GM12878 (cell line): ENCODE data around the gene ATP7B. TPM values are rescaled to one million over a fixed set of nuclear protein-coding genes. Genes with fewer than 3 reads are reported as not detected.
A peak's percentile ranks its signal among the peaks of the same experiment; 100 is the strongest.

ENCODE experiments used
- ATAC-seq: fragments of 200-7000 bp; cut with Tn5 transposase; 3 replicates; pipeline ENCODE4 v1.9.1; 2020; ENCODE audit warnings: mild to moderate bottlenecking, moderate library complexity
- BruUV-seq: library from RNA; stranded (reverse); fragments of 400-500 nt; replicated peaks from 2 replicates; lab custom pipeline; 2021; lab: Mats Ljungman, UMichigan
- CTCF ChIA-PET: fragments of 300-600 bp; sonication (Branson Sonifier 250); formaldehyde crosslinking; extraction: SDS; loops from one replicate; lab custom pipeline; 2021; ENCODE audit warnings: inconsistent platforms; lab: Yijun Ruan, JAX
- POLR2A ChIA-PET: fragments of 350-600 bp; formaldehyde crosslinking; extraction: SDS; loops from one replicate; lab custom pipeline; 2021; ENCODE audit warnings: inconsistent platforms; lab: Charles Lee
- RAD21 ChIA-PET: fragments of 300-600 bp; sonication (Branson Sonifier 250); formaldehyde crosslinking; loops from one replicate; lab custom pipeline; 2023; ENCODE audit warnings: antibody characterized with exemption; ENCODE audit not compliant: unreplicated experiment; lab: Charles Lee
- SMC1A ChIA-PET: fragments of 300-600 bp; sonication (Branson Sonifier 250); formaldehyde crosslinking; loops from one replicate; lab custom pipeline; 2023; ENCODE audit not compliant: unreplicated experiment, uncharacterized antibody; lab: Charles Lee
- DNase-seq: peaks from one replicate; pipeline ENCODE4 v3.0.0-alpha.2; 2011; ENCODE audit warnings: low read depth, low spot score
- FAIRE-seq: peaks from 3 replicates; lab custom pipeline; 2011; peaks lifted over from hg19 to GRCh38; lab: Jason Lieb, UNC
- H2AFZ ChIP-seq: 2 replicates; pipeline ENCODE4 v1.6.0; 2011; ENCODE audit warnings: low read depth, low read length, control low read depth; ENCODE audit not compliant: control insufficient read depth
- H3K27ac ChIP-seq: 2 replicates; pipeline ENCODE4 v1.5.1; 2011; ENCODE audit warnings: control low read depth; ENCODE audit not compliant: control insufficient read depth, insufficient read depth
- H3K27me3 ChIP-seq, 2 experiments: replicated peaks in 1 of 2; 2 replicates each; pipeline versions ENCODE4 v1.6.0 to v1.6.1; 2011; ENCODE audit warnings: low read length in 1 of 2; ENCODE audit not compliant: control insufficient read depth in 2 of 2, insufficient read depth in 2 of 2
- H3K36me3 ChIP-seq, 2 experiments: 2 replicates each; pipeline ENCODE4 v1.5.1; 2011; ENCODE audit warnings: low read length in 1 of 2; ENCODE audit not compliant: control insufficient read depth in 2 of 2, insufficient read depth in 2 of 2
- H3K4me1 ChIP-seq: 2 replicates; pipeline ENCODE4 v1.6.1; 2011; ENCODE audit warnings: mild to moderate bottlenecking, low read length, moderate library complexity, mixed read lengths; ENCODE audit not compliant: control insufficient read depth, insufficient read depth
- H3K4me2 ChIP-seq: 2 replicates; pipeline ENCODE4 v1.6.0; 2011; ENCODE audit warnings: control low read depth; ENCODE audit not compliant: control insufficient read depth, insufficient read depth
- H3K4me3 ChIP-seq: fragments of 200-600 bp; sonication (generic); 2 replicates; pipeline ENCODE4 v1.5.1; 2016
- H3K79me2 ChIP-seq: 2 replicates; pipeline ENCODE4 v1.6.0; 2011; ENCODE audit warnings: low read length; ENCODE audit not compliant: control insufficient read depth, insufficient read depth
- H3K9ac ChIP-seq: 2 replicates; pipeline ENCODE4 v1.8.0; 2011; ENCODE audit warnings: low read length, control low read depth, mixed read lengths; ENCODE audit not compliant: control insufficient read depth, insufficient read depth
- H3K9me3 ChIP-seq: replicated peaks from 3 replicates; pipeline ENCODE4 v1.5.1; 2011; ENCODE audit warnings: mild to moderate bottlenecking, low read length; ENCODE audit not compliant: control insufficient read depth, insufficient read depth
- H4K20me1 ChIP-seq: 2 replicates; pipeline ENCODE4 v1.6.0; 2011; ENCODE audit not compliant: control insufficient read depth, insufficient read depth
- ASH2L ChIP-seq: fragments of 300-600, 200-600 bp; sonication (generic); IDR thresholded peaks from 2 replicates; pipeline ENCODE4 v1.6.1; 2017; ENCODE audit warnings: low read depth, mild to moderate bottlenecking, borderline replicate concordance
- MEF2A ChIP-seq: IDR thresholded peaks from 2 replicates; pipeline ENCODE4 v1.6.1; 2011; ENCODE audit warnings: low read depth, mild to moderate bottlenecking, low read length, moderate library complexity; ENCODE audit not compliant: insufficient read depth
- RELA ChIP-seq: fragments of 450-650 bp; IDR thresholded peaks from 2 replicates; pipeline ENCODE4 v1.8.0; 2014; ENCODE audit warnings: borderline replicate concordance; ENCODE audit not compliant: partially characterized antibody
- YBX1 ChIP-seq: fragments of 450-650 bp; IDR thresholded peaks from 2 replicates; pipeline ENCODE4 v1.6.1; 2016; ENCODE audit warnings: antibody characterized with exemption
- ZNF217 ChIP-seq: fragments of 450-650 bp; IDR thresholded peaks from 2 replicates; pipeline ENCODE4 v1.6.1; 2017; ENCODE audit warnings: antibody characterized with exemption, mild to moderate bottlenecking
- in situ Hi-C: fragments of 300-500 bp; cut with MboI; formaldehyde crosslinking; loops from 9 replicates; pipeline ENCODE4 v1.14.3; 2018; ENCODE audit warnings: mixed read lengths
- intact Hi-C: fragments of 100-400 bp; cut with micrococcal nuclease; formaldehyde crosslinking; loops from one replicate; pipeline ENCODE4 v1.14.2; 2022; ENCODE audit not compliant: unreplicated experiment
- polyA plus RNA-seq, 11 experiments: library from polyadenylated mRNA; depleted of rRNA in 4 of 11; unstranded in 6 of 11; stranded (reverse) in 5 of 11; fragments of >200 nt; fragmentation: Nextera tagmentation in 4 of 11; fragmentation: Illumina TruSeq in 1 of 11; extraction: Ambion mirVana in 4 of 11; extraction: Trizol in 1 of 11; gene quantifications; 1 replicate in 1 of 11; 2 replicates in 10 of 11; pipeline versions ENCODE4 v1.2.1 to v1.2.3, GENCODE V29; 2011 to 2016; ENCODE audit warnings: inconsistent platforms in 2 of 11, missing spikeins in 2 of 11, low read depth in 1 of 11
- total RNA-seq, 4 experiments: library from RNA; depleted of rRNA in 3 of 4; stranded (reverse); fragments of >200 nt in 3 of 4; fragmentation: Illumina TruSeq in 1 of 4; extraction: Trizol in 1 of 4; gene quantifications; 2 replicates each; pipeline versions ENCODE4 v1.2.1 to v1.2.3, GENCODE V29; 2013 to 2021
- TF ChIP-seq, protein P1 (sequence below): fragments of 450-650 bp; IDR thresholded peaks from 2 replicates; pipeline ENCODE4 v1.6.1; 2018; ENCODE audit warnings: borderline replicate concordance, mild to moderate bottlenecking; ENCODE audit not compliant: partially characterized antibody
- TF ChIP-seq, protein P2 (sequence below): fragments of 450-650 bp; IDR thresholded peaks from 2 replicates; pipeline ENCODE4 v1.6.1; 2017; ENCODE audit warnings: borderline replicate concordance

The ATP7B gene
- total and polyA plus RNA-seq, 10 of the 15 experiments (the other 5 are each of a cell fraction or from before 2014, with no cell fraction given): under 0.01 to 1.1 (median 0.06) TPM; not detected in 2

GRCh38 chr13:51956717-51957116 lies 54.5 kb downstream of the ATP7B start:
- no peaks in the 10 kb centered on the region for H3K36me3 ChIP-seq
- TF ChIP-seq, protein P1, sequence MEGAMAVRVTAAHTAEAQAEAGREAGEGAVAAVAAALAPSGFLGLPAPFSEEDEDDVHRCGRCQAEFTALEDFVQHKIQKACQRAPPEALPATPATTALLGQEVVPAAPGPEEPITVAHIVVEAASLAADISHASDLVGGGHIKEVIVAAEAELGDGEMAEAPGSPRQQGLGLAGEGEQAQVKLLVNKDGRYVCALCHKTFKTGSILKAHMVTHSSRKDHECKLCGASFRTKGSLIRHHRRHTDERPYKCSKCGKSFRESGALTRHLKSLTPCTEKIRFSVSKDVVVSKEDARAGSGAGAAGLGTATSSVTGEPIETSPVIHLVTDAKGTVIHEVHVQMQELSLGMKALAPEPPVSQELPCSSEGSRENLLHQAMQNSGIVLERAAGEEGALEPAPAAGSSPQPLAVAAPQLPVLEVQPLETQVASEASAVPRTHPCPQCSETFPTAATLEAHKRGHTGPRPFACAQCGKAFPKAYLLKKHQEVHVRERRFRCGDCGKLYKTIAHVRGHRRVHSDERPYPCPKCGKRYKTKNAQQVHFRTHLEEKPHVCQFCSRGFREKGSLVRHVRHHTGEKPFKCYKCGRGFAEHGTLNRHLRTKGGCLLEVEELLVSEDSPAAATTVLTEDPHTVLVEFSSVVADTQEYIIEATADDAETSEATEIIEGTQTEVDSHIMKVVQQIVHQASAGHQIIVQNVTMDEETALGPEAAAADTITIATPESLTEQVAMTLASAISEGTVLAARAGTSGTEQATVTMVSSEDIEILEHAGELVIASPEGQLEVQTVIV: no peak
- TF ChIP-seq, protein P2, sequence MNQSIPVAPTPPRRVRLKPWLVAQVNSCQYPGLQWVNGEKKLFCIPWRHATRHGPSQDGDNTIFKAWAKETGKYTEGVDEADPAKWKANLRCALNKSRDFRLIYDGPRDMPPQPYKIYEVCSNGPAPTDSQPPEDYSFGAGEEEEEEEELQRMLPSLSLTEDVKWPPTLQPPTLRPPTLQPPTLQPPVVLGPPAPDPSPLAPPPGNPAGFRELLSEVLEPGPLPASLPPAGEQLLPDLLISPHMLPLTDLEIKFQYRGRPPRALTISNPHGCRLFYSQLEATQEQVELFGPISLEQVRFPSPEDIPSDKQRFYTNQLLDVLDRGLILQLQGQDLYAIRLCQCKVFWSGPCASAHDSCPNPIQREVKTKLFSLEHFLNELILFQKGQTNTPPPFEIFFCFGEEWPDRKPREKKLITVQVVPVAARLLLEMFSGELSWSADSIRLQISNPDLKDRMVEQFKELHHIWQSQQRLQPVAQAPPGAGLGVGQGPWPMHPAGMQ: no peak
- no peak for TF ChIP-seq ASH2L
- TF ChIP-seq YBX1: no peak
- TF ChIP-seq ZNF217: 0 out of 2 replicates have a peak, but pooled peaks have one; percentile 12
- TF ChIP-seq RELA: no peak
- no peak for TF ChIP-seq MEF2A
- TF ChIP-seq, all 136 proteins: peak for 1
- intact Hi-C loops (loop anchor here (5.0 kb wide), 2 partner anchors 59 to 139 kb away; no protein-coding TSS in a partner anchor), in situ Hi-C loops (no loop called here)
- ChIA-PET RAD21 (interaction anchor here (0.6 to 2.4 kb wide), 3 partner anchors 12 to 20 kb away, joined by 3 to 11 read pairs (median 3); no protein-coding TSS in a partner anchor), CTCF (interaction anchor here (0.8 to 1.4 kb wide), 4 partner anchors 8 to 141 kb away, joined by 3 to 5 read pairs (median 4); no protein-coding TSS in a partner anchor), POLR2A (interaction anchor here (1.4 kb wide), 1 partner anchor 499 kb away, joined by 3 read pairs; no protein-coding TSS in a partner anchor), SMC1A (interaction anchor here (0.8 to 3.5 kb wide), 6 partner anchors 8 to 56 kb away, joined by 3 to 15 read pairs (median 7); partner anchors contain the start of gene ALG11)
- peaks cover 0 to 1% of the 10 kb centered on the region in 2 experiments; a peak in 3 of 4 replicates for H3K27me3 ChIP-seq
- no peak overlapping the region for H2AFZ ChIP-seq
- no peak for FAIRE-seq
- H3K4me1 ChIP-seq: peaks cover 17% of the 10 kb centered on the region
- H3K79me2 ChIP-seq: no peaks in the 10 kb centered on the region
- no peak overlapping the region for H3K4me3 ChIP-seq
- BruUV-seq: no TSS peak
- no peak overlapping the region for H3K27ac ChIP-seq
- no peak for DNase-seq
- no peaks in the 10 kb centered on the region for H3K9me3 ChIP-seq
- H3K4me2 ChIP-seq: no peak overlapping the region
- H4K20me1 ChIP-seq: no peaks in the 10 kb centered on the region
- no peak for ATAC-seq
- H3K9ac ChIP-seq: no peak overlapping the region
